ENCODE results near the gene EID1. TPM values are rescaled to one million over a fixed set of nuclear protein-coding genes. Genes with fewer than 3 reads are reported as not detected.

EID1 gene
- total and polyA plus RNA-seq, 4 donors, result 45.7 to 70.6 (median 61.1) TPM

DNA sequence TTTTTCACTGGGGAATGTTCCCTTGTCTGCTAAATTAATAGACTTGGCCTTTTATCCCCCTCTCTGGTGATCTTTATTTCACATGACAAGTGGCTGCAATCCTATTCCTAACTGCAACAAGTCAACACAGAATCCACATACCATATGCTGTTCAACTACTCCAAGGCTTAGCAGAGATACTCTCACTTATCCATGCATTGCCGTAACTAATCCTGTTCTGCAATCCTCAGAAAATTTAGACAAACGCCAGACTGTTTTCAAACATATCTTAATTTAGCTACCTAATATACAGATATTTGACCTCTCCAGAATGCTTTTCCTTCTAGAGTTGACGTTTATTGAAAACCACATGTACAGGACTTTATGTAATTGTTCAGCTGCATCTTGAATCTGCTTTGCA is 37.9 kb downstream of the EID1 start:
- TF ChIP-seq SP1 (IDR thresholded peaks at IDR 0.05) (no peak), HNF4G (IDR thresholded peaks at IDR 0.05) (no peak), TAF1 (conservative IDR thresholded peaks at IDR 0.05) (no peak), FOXA2 (IDR thresholded peaks at IDR 0.05) (no peak), NR2F2 (IDR thresholded peaks at IDR 0.05) (no peak), HNF4A (conservative IDR thresholded peaks at IDR 0.05) (no peak), FOXA1 (IDR thresholded peaks at IDR 0.05) (no peak)
- H3K36me3 ChIP-seq (ENCODE audit: control insufficient read depth in 4 of 4, insufficient read depth in 3 of 4, low read depth in 1 of 4, low read length in 3 of 4), result no peaks in the 10 kb centered on the region
- no peaks in the 10 kb centered on the region for H3K9me3 ChIP-seq (ENCODE audit: control insufficient read depth in 4 of 4, low read length in 3 of 4)
- 68% methylated on average over 3 of the region's 3 CpGs for WGBS
- no peak overlapping the region for H3K9ac ChIP-seq (ENCODE audit: low read depth in 1 of 2, low read length in 2 of 2)
- no peaks in the 10 kb centered on the region for H3K4me1 ChIP-seq (ENCODE audit: control insufficient read depth in 4 of 4, insufficient read depth in 4 of 4, low read length in 3 of 4)
- no peak overlapping the region for H3K27ac ChIP-seq (ENCODE audit: low read depth in 1 of 2, low read length in 2 of 2)
- no peak overlapping the region for H3K4me3 ChIP-seq (ENCODE audit: low read depth in 1 of 3, low read length in 3 of 3)
- DNase-seq (ENCODE audit: low spot score), result no peak
- peaks cover 0 to 2% (median 0%) of the 10 kb centered on the region in 4 donors for H3K27me3 ChIP-seq (ENCODE audit: control insufficient read depth in 4 of 4, insufficient read depth in 4 of 4, low read length in 3 of 4)

DNA sequence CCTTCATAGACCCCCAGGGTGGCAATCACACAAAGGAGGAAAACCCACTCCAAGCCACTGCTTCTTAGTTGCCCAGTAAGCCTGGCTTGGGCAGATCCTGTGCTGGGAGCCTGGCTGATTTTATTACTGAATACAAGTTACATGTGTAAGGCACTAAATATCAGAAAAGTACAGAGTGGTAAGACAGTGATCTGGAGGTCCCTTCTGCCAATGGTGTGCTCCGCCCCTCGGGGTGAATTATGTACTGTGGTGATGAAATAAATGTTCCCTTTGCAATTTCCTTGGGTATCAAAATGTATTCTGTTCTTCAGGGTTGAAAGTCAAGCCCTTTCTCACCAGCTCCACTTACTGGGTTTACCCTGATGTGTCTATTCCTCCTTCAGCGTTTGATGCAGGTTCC is 38.8 kb downstream of the EID1 start:
- peaks cover 0 to 2% (median 0%) of the 10 kb centered on the region in 4 donors for H3K27me3 ChIP-seq (ENCODE audit: control insufficient read depth in 4 of 4, insufficient read depth in 4 of 4, low read length in 3 of 4)
- WGBS, result 77% methylated on average over 3 of the region's 3 CpGs
- no peaks in the 10 kb centered on the region for H3K4me1 ChIP-seq (ENCODE audit: control insufficient read depth in 4 of 4, insufficient read depth in 4 of 4, low read length in 3 of 4)
- H3K9ac ChIP-seq (ENCODE audit: low read depth in 1 of 2, low read length in 2 of 2), result no peak overlapping the region
- H3K4me3 ChIP-seq (ENCODE audit: low read depth in 1 of 3, low read length in 3 of 3), result no peak overlapping the region
- no peak overlapping the region for H3K27ac ChIP-seq (ENCODE audit: low read depth in 1 of 2, low read length in 2 of 2)
- no peaks in the 10 kb centered on the region for H3K36me3 ChIP-seq (ENCODE audit: control insufficient read depth in 4 of 4, insufficient read depth in 3 of 4, low read depth in 1 of 4, low read length in 3 of 4)
- no peak for DNase-seq (ENCODE audit: low spot score)
- TF ChIP-seq RXRA (IDR thresholded peaks at IDR 0.05) (no peak), HNF4G (IDR thresholded peaks at IDR 0.05) (no peak), SP1 (IDR thresholded peaks at IDR 0.05) (no peak), YY1 (IDR thresholded peaks at IDR 0.05) (no peak), EGR1 (IDR thresholded peaks at IDR 0.05; ENCODE audit: low read depth in 2 of 2) (no peak), TAF1 (conservative IDR thresholded peaks at IDR 0.05) (no peak), NR2F2 (IDR thresholded peaks at IDR 0.05) (no peak), RAD21 (IDR thresholded peaks at IDR 0.05) (no peak), JUND (IDR thresholded peaks at IDR 0.05) (no peak), HNF4A (conservative IDR thresholded peaks at IDR 0.05) (no peak), FOXA2 (IDR thresholded peaks at IDR 0.05) (no peak), GABPA (IDR thresholded peaks at IDR 0.05 in 1 of 2, conservative IDR thresholded peaks at IDR 0.05 in 1 of 2) (no peak), FOXA1 (IDR thresholded peaks at IDR 0.05) (no peak)
- TF ChIP-seq, protein P1, sequence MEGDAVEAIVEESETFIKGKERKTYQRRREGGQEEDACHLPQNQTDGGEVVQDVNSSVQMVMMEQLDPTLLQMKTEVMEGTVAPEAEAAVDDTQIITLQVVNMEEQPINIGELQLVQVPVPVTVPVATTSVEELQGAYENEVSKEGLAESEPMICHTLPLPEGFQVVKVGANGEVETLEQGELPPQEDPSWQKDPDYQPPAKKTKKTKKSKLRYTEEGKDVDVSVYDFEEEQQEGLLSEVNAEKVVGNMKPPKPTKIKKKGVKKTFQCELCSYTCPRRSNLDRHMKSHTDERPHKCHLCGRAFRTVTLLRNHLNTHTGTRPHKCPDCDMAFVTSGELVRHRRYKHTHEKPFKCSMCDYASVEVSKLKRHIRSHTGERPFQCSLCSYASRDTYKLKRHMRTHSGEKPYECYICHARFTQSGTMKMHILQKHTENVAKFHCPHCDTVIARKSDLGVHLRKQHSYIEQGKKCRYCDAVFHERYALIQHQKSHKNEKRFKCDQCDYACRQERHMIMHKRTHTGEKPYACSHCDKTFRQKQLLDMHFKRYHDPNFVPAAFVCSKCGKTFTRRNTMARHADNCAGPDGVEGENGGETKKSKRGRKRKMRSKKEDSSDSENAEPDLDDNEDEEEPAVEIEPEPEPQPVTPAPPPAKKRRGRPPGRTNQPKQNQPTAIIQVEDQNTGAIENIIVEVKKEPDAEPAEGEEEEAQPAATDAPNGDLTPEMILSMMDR (IDR thresholded peaks at IDR 0.05; ENCODE audit: low read depth, low read length, missing input control), result no peak
- TF ChIP-seq, protein P2, sequence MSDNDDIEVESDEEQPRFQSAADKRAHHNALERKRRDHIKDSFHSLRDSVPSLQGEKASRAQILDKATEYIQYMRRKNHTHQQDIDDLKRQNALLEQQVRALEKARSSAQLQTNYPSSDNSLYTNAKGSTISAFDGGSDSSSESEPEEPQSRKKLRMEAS (IDR thresholded peaks at IDR 0.05), result no peak
- TF ChIP-seq, protein P3, sequence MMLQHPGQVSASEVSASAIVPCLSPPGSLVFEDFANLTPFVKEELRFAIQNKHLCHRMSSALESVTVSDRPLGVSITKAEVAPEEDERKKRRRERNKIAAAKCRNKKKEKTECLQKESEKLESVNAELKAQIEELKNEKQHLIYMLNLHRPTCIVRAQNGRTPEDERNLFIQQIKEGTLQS (IDR thresholded peaks at IDR 0.05), result no peak
- TF ChIP-seq, protein P4, sequence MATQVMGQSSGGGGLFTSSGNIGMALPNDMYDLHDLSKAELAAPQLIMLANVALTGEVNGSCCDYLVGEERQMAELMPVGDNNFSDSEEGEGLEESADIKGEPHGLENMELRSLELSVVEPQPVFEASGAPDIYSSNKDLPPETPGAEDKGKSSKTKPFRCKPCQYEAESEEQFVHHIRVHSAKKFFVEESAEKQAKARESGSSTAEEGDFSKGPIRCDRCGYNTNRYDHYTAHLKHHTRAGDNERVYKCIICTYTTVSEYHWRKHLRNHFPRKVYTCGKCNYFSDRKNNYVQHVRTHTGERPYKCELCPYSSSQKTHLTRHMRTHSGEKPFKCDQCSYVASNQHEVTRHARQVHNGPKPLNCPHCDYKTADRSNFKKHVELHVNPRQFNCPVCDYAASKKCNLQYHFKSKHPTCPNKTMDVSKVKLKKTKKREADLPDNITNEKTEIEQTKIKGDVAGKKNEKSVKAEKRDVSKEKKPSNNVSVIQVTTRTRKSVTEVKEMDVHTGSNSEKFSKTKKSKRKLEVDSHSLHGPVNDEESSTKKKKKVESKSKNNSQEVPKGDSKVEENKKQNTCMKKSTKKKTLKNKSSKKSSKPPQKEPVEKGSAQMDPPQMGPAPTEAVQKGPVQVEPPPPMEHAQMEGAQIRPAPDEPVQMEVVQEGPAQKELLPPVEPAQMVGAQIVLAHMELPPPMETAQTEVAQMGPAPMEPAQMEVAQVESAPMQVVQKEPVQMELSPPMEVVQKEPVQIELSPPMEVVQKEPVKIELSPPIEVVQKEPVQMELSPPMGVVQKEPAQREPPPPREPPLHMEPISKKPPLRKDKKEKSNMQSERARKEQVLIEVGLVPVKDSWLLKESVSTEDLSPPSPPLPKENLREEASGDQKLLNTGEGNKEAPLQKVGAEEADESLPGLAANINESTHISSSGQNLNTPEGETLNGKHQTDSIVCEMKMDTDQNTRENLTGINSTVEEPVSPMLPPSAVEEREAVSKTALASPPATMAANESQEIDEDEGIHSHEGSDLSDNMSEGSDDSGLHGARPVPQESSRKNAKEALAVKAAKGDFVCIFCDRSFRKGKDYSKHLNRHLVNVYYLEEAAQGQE (IDR thresholded peaks at IDR 0.05), result no peak
- H3K9me3 ChIP-seq (ENCODE audit: control insufficient read depth in 4 of 4, low read length in 3 of 4), result no peaks in the 10 kb centered on the region
